ENCODE measurements around the gene CFAP210.

DNA sequence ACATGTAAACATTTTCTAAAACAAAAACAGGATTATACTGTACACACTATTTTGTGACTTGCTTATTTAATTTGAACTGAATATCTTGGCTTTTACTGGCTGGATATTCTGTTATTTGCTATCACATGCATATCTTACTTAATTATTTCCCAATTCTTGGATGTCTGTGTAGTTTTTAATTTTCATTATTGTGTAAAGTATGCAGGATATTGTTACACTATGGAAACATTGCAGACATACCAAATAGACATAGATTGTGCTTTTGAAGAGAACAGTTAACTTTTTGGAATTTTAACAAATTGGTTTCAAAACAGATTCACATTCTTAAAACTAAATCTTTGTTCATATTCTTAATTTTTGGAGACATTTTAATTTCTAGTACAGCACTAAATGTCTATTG, 2.2 kb upstream of the CFAP210 start:
- TF ChIP-seq, protein P1, sequence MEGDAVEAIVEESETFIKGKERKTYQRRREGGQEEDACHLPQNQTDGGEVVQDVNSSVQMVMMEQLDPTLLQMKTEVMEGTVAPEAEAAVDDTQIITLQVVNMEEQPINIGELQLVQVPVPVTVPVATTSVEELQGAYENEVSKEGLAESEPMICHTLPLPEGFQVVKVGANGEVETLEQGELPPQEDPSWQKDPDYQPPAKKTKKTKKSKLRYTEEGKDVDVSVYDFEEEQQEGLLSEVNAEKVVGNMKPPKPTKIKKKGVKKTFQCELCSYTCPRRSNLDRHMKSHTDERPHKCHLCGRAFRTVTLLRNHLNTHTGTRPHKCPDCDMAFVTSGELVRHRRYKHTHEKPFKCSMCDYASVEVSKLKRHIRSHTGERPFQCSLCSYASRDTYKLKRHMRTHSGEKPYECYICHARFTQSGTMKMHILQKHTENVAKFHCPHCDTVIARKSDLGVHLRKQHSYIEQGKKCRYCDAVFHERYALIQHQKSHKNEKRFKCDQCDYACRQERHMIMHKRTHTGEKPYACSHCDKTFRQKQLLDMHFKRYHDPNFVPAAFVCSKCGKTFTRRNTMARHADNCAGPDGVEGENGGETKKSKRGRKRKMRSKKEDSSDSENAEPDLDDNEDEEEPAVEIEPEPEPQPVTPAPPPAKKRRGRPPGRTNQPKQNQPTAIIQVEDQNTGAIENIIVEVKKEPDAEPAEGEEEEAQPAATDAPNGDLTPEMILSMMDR (IDR thresholded peaks at IDR 0.05; ENCODE audit: poor library complexity), result no peak
- no peak for TF ChIP-seq EZH2 (IDR thresholded peaks at IDR 0.05; ENCODE audit: borderline replicate concordance)
